HG02840 (cell line): ENCODE data around the gene MPPE1.

ENCODE experiments used
- ATAC-seq: cut with Tn5 transposase; IDR thresholded peaks from one replicate; pipeline ENCODE4 v1.9.1; 2021; ENCODE audit warnings: mild to moderate bottlenecking, moderate library complexity, moderate number of reproducible peaks; ENCODE audit not compliant: unreplicated experiment, low FRiP score

The MPPE1 gene

GRCh38 chr18:11886577-11887110, 21.5 kb downstream of the MPPE1 start:
- no peak for ATAC-seq

- no peak for ATAC-seq
Observed at GRCh38 chr18:11885278-11885947, 22.7 kb downstream of the MPPE1 start.

GRCh38 chr18:11884396-11885030, 23.6 kb downstream of the MPPE1 start:
- ATAC-seq = no peak

GRCh38 chr18:11883153-11883552, 25.0 kb downstream of the MPPE1 start:
- no peak for ATAC-seq

- ATAC-seq = no peak
Observed at GRCh38 chr18:11882636-11883035, 25.5 kb downstream of the MPPE1 start.

- no peak for ATAC-seq
Observed at GRCh38 chr18:11880586-11881304, 27.4 kb downstream of the MPPE1 start.

- ATAC-seq = no peak
Observed at GRCh38 chr18:11877497-11878135, 30.5 kb downstream of the MPPE1 start.

GRCh38 chr18:11874676-11875075, 33.4 kb downstream of the MPPE1 start:
- no peak for ATAC-seq

- ATAC-seq = no peak
Observed at GRCh38 chr18:11873670-11874340, 34.3 kb downstream of the MPPE1 start.

GRCh38 chr18:11872479-11873136, 35.5 kb downstream of the MPPE1 start:
- no peak for ATAC-seq

- no peak for ATAC-seq
Observed at GRCh38 chr18:11871501-11871900, 36.6 kb downstream of the MPPE1 start.

- ATAC-seq = no peak
Observed at GRCh38 chr18:11868230-11868629, 39.9 kb downstream of the MPPE1 start.

- ATAC-seq = no peak
Observed at GRCh38 chr18:11866764-11867163, 41.4 kb downstream of the MPPE1 start.

GRCh38 chr18:11866329-11866728, 41.8 kb downstream of the MPPE1 start:
- ATAC-seq = no peak

GRCh38 chr18:11865071-11865470, 43.0 kb downstream of the MPPE1 start:
- ATAC-seq = no peak

GRCh38 chr18:11864471-11864870, 43.6 kb downstream of the MPPE1 start:
- ATAC-seq = no peak

- no peak for ATAC-seq
Observed at GRCh38 chr18:11862468-11863137, 45.5 kb downstream of the MPPE1 start.

GRCh38 chr18:11861583-11862288, 46.4 kb downstream of the MPPE1 start:
- no peak for ATAC-seq
